ENCODE measurements around the gene OPHN1.

- no peak for TF ChIP-seq CTCF (conservative IDR thresholded peaks at IDR 0.05; ENCODE audit: low read depth, low read length)
- TF ChIP-seq EZH2 (IDR thresholded peaks at IDR 0.05; ENCODE audit: borderline replicate concordance, low read depth, low read length, poor library complexity, severe bottlenecking) = no peak
These were observed 311.9 kb downstream of the OPHN1 start for GRCh38 chrX:68121371-68121770.

All from A673 (cell line).